HL-60 (cell line): Measurements from ENCODE around the gene SPPL2A.

Source experiments
- GABPA ChIP-seq: IDR thresholded peaks from 2 replicates; pipeline ENCODE4 v1.6.1; 2012; ENCODE audit warnings: low read depth
- POLR2AphosphoS5 ChIP-seq: IDR thresholded peaks from 2 replicates; pipeline ENCODE4 v1.6.1; 2012; ENCODE audit warnings: low read depth
- TF ChIP-seq, protein P1 (sequence below): IDR thresholded peaks from 2 replicates; pipeline ENCODE4 v1.6.1; 2012; ENCODE audit warnings: low read depth; ENCODE audit not compliant: insufficient replicate concordance

DNA sequence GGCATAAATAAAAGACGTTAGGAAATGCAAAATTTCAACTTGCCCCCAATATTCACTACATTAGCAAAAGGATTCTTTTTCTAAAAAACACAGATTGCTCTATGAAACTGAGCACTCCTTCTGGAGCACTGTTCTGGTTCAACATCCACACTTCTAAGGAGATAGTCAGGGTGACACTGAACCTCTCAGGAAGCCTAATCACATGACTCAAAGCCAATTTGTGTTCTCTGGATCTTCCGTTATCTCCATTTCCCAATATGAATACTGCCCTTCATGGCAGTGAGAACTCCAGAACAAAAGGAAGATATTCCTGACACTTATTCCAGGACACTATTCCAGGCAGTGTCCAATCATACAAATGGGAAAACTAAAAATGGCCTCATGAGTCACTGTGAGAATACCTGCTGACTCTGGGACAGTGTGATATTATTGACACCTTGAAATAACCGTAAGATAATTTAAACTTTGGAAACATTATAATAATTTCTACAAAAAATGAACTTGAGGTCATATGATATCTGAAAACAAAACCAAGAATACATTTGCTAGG is 57.6 kb downstream of the SPPL2A start:
- TF ChIP-seq, protein P1, sequence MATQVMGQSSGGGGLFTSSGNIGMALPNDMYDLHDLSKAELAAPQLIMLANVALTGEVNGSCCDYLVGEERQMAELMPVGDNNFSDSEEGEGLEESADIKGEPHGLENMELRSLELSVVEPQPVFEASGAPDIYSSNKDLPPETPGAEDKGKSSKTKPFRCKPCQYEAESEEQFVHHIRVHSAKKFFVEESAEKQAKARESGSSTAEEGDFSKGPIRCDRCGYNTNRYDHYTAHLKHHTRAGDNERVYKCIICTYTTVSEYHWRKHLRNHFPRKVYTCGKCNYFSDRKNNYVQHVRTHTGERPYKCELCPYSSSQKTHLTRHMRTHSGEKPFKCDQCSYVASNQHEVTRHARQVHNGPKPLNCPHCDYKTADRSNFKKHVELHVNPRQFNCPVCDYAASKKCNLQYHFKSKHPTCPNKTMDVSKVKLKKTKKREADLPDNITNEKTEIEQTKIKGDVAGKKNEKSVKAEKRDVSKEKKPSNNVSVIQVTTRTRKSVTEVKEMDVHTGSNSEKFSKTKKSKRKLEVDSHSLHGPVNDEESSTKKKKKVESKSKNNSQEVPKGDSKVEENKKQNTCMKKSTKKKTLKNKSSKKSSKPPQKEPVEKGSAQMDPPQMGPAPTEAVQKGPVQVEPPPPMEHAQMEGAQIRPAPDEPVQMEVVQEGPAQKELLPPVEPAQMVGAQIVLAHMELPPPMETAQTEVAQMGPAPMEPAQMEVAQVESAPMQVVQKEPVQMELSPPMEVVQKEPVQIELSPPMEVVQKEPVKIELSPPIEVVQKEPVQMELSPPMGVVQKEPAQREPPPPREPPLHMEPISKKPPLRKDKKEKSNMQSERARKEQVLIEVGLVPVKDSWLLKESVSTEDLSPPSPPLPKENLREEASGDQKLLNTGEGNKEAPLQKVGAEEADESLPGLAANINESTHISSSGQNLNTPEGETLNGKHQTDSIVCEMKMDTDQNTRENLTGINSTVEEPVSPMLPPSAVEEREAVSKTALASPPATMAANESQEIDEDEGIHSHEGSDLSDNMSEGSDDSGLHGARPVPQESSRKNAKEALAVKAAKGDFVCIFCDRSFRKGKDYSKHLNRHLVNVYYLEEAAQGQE, result no peak
- no peak for TF ChIP-seq GABPA
- no peak for TF ChIP-seq POLR2AphosphoS5
